K562 (cell line): ENCODE measurements around the gene GRIK2. TPM values are rescaled to one million over a fixed set of nuclear protein-coding genes. Genes with fewer than 3 reads are reported as not detected.

ENCODE experiments used
- ATAC-seq: fragments of 200-7000 bp; cut with Tn5 transposase; 3 replicates; pipeline ENCODE4 v1.9.1; 2020; ENCODE audit warnings: moderate library complexity
- BruUV-seq: library from RNA; stranded (reverse); fragments of 400-500 nt; replicated peaks from 2 replicates; lab custom pipeline; 2021; lab: Mats Ljungman, UMichigan
- CTCF ChIA-PET: fragments of 300-600 bp; formaldehyde crosslinking; extraction: SDS; loops from one replicate; lab custom pipeline; 2021; ENCODE audit warnings: low intra/inter-chr PET ratio; lab: Yijun Ruan, JAX
- POLR2A ChIA-PET: fragments of 300-600, 350-650 bp; sonication (Branson Sonifier 250); formaldehyde crosslinking; extraction: SDS; loops from one replicate; lab custom pipeline; 2021; ENCODE audit warnings: antibody characterized with exemption, inconsistent platforms; lab: Yijun Ruan, JAX
- DNase-seq, 4 experiments: peaks; one replicate each; pipeline versions ENCODE4 v3.0.0 to v3.0.0-alpha.2; 2011 to 2018; ENCODE audit warnings: low spot score in 3 of 4, mixed read lengths in 3 of 4; ENCODE audit errors: extremely low read depth in 1 of 4
- FAIRE-seq: peaks from 2 replicates; lab custom pipeline; 2011; peaks lifted over from hg19 to GRCh38; lab: Jason Lieb, UNC
- H2AFZ ChIP-seq: 2 replicates; pipeline ENCODE4 v1.6.0; 2011; ENCODE audit warnings: low read depth, low read length, control low read depth, inconsistent platforms
- H3K27ac ChIP-seq: fragments of 200-600 bp; 3 replicates; pipeline ENCODE4 v1.8.0; 2011; ENCODE audit warnings: low read depth, mild to moderate bottlenecking, control low read depth, inconsistent platforms, low read length, moderate library complexity, mixed read lengths; ENCODE audit errors: extremely low read depth
- H3K27me3 ChIP-seq, 2 experiments: fragments of 300-600 bp in 1 of 2; 2 replicates in 1 of 2; 3 replicates in 1 of 2; pipeline versions ENCODE4 v1.6.0 to v1.8.0; 2011; ENCODE audit warnings: inconsistent platforms in 2 of 2, low read length in 2 of 2, mild to moderate bottlenecking in 1 of 2, mixed read lengths in 1 of 2, moderate library complexity in 1 of 2; ENCODE audit not compliant: control insufficient read depth in 2 of 2, insufficient read depth in 2 of 2
- H3K36me3 ChIP-seq: fragments of 300-600 bp; 3 replicates; pipeline ENCODE4 v1.8.0; 2011; ENCODE audit warnings: mild to moderate bottlenecking, low read length, inconsistent platforms; ENCODE audit not compliant: control insufficient read depth, insufficient read depth
- H3K4me1 ChIP-seq, 2 experiments: fragments of 200-600 bp in 1 of 2; replicated peaks in 1 of 2; 2 replicates in 1 of 2; 3 replicates in 1 of 2; pipeline versions ENCODE4 v1.5.1 to v1.8.0; 2011; ENCODE audit warnings: inconsistent platforms in 2 of 2, low read length in 2 of 2, mild to moderate bottlenecking in 1 of 2, mixed read lengths in 1 of 2, moderate library complexity in 1 of 2; ENCODE audit not compliant: control insufficient read depth in 2 of 2, insufficient read depth in 2 of 2
- H3K4me2 ChIP-seq: 2 replicates; pipeline ENCODE4 v1.6.1; 2011; ENCODE audit warnings: low read length, control low read depth, inconsistent platforms, mixed read lengths; ENCODE audit not compliant: insufficient read depth
- H3K4me3 ChIP-seq: fragments of 200-600 bp; sonication (generic), shearing (Covaris generic); 2 replicates; pipeline ENCODE4 v1.5.1; 2016; ENCODE audit warnings: control low read depth, inconsistent platforms
- H3K79me2 ChIP-seq: fragments of 200-600 bp; 3 replicates; pipeline ENCODE4 v1.8.0; 2011; ENCODE audit warnings: low read length, inconsistent platforms; ENCODE audit not compliant: control insufficient read depth, insufficient read depth
- H3K9ac ChIP-seq, 2 experiments: 2 replicates each; pipeline versions ENCODE4 v1.6.0 to v1.6.1; 2011; ENCODE audit warnings: low read depth in 2 of 2, low read length in 2 of 2, control low read depth in 1 of 2, inconsistent platforms in 1 of 2, mild to moderate bottlenecking in 1 of 2, mixed read lengths in 1 of 2; ENCODE audit not compliant: insufficient read depth in 1 of 2
- H3K9me1 ChIP-seq: one replicate; pipeline ENCODE4 v1.6.0; 2011; ENCODE audit warnings: inconsistent platforms, mild to moderate bottlenecking, low read length, moderate library complexity; ENCODE audit not compliant: control insufficient read depth, insufficient read depth
- H3K9me3 ChIP-seq: replicated peaks from 2 replicates; pipeline ENCODE4 v1.5.1; 2011; ENCODE audit warnings: low read depth, low read length, inconsistent platforms; ENCODE audit not compliant: control insufficient read depth, insufficient read depth
- H4K20me1 ChIP-seq: replicated peaks from 2 replicates; pipeline ENCODE4 v1.6.1; 2011; ENCODE audit warnings: low read length, inconsistent platforms, mixed read lengths; ENCODE audit not compliant: control insufficient read depth, insufficient read depth
- ARID2 ChIP-seq: fragments of 450-650 bp; IDR thresholded peaks from 2 replicates; pipeline ENCODE4 v1.6.1; 2017; ENCODE audit warnings: antibody characterized with exemption, mild to moderate bottlenecking
- KDM5B ChIP-seq: fragments of 200-600 bp; sonication (generic); IDR thresholded peaks from 2 replicates; pipeline ENCODE4 v1.6.1; 2012; ENCODE audit warnings: low read depth, mild to moderate bottlenecking, moderate library complexity, low read length, control low read depth, inconsistent platforms; ENCODE audit not compliant: insufficient replicate concordance
- SNIP1 ChIP-seq: fragments of 450-650 bp; IDR thresholded peaks from 2 replicates; pipeline ENCODE4 v1.7.1; 2017; ENCODE audit warnings: low read depth, mild to moderate bottlenecking
- TARDBP ChIP-seq: fragments of 450-650 bp; IDR thresholded peaks from 2 replicates; pipeline ENCODE4 v1.6.1; 2016
- USF1 ChIP-seq: sonication (generic); formaldehyde crosslinking; IDR thresholded peaks from 2 replicates; pipeline ENCODE4 v1.9.0; 2022; ENCODE audit warnings: mild to moderate bottlenecking, missing genetic modification reagents
- ZNF263 ChIP-seq: sonication (generic); formaldehyde crosslinking; IDR thresholded peaks from 2 replicates; pipeline ENCODE4 v1.8.0; 2022; ENCODE audit warnings: mild to moderate bottlenecking, missing genetic modification reagents, borderline replicate concordance
- WGBS: fragments of 100-300 bp; shearing (Covaris generic); methylation state at CpG from one replicate; pipeline ENCODE4 v1.1.6; 2016; ENCODE audit warnings: low coverage, mixed read lengths; ENCODE audit not compliant: insufficient coverage; ENCODE audit errors: missing lambda C conversion rate; 5-methylcytosine and 5-hydroxymethylcytosine counted together
- in situ Hi-C: fragments of 300-500 bp; cut with MboI; formaldehyde crosslinking; loops from 4 replicates; pipeline ENCODE4 v1.15.0; 2018; ENCODE audit warnings: inconsistent platforms, mixed read lengths
- intact Hi-C: fragments of 100-400 bp; cut with micrococcal nuclease; formaldehyde crosslinking; loops from 2 replicates; pipeline ENCODE4 v1.14.2; 2022
- polyA plus RNA-seq, 8 experiments: library from polyadenylated mRNA; depleted of rRNA in 4 of 8; stranded (reverse) in 5 of 8; unstranded in 3 of 8; fragments of >200 nt; fragmentation: Nextera tagmentation in 2 of 8; fragmentation: Illumina TruSeq in 1 of 8; extraction: Ambion mirVana in 2 of 8; extraction: Trizol in 1 of 8; gene quantifications; 2 replicates each; pipeline versions ENCODE4 v1.2.1 to v1.2.3, GENCODE V29; 2011 to 2014; ENCODE audit warnings: inconsistent platforms in 1 of 8, missing spikeins in 1 of 8
- total RNA-seq, 7 experiments: library from RNA; depleted of rRNA in 6 of 7; stranded (reverse); fragments of >200 nt in 6 of 7; fragmentation: Illumina TruSeq in 2 of 7; extraction: Trizol in 2 of 7; gene quantifications; 2 replicates each; pipeline versions ENCODE4 v1.2.1 to v1.2.3, GENCODE V29; 2011 to 2021; ENCODE audit warnings: low replicate concordance in 1 of 7
- TF ChIP-seq, protein P1 (sequence below): sonication (generic); formaldehyde crosslinking; IDR thresholded peaks from 2 replicates; pipeline ENCODE4 v1.8.1; 2023; ENCODE audit warnings: mild to moderate bottlenecking, missing genetic modification reagents
- TF ChIP-seq, protein P2 (sequence below): fragments of 250-450 bp; sonication (Bioruptor Pico); IDR thresholded peaks from 2 replicates; pipeline ENCODE4 v1.4.0; 2020; ENCODE audit warnings: mild to moderate bottlenecking
- TF ChIP-seq, protein P3 (sequence below): IDR thresholded peaks from 2 replicates; pipeline ENCODE4 v1.6.1; 2011; ENCODE audit not compliant: insufficient read length; ENCODE audit errors: extremely low read depth

Gene GRIK2
- total and polyA plus RNA-seq, 9 of the 15 experiments (the other 6 are each of a cell fraction or from before 2014, with no cell fraction given), result not detected

DNA sequence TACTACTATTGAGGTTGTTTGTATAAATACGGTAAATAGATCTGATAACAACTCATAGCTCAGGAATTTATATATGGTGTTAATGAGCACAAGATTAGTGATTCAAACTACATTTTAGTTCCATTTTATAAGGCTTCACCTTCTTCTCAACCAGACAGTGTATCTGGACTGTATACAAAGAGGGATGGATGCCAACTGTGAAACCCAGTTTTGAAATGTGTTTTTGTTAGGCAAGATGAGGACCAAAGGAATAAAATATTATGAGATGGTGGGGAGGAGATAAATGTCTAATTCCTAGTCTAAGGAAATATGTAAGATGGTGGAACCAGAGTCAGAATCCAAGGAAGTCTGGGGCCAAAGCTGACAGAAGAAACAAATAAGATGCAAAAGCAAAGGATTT is 329.0 kb downstream of the GRIK2 start:
- Histone ChIP-seq H2AFZ (no peak overlapping the region), H4K20me1 (no peaks in the 10 kb centered on the region), H3K4me1 (no peaks in the 10 kb centered on the region), H3K9me3 (no peaks in the 10 kb centered on the region), H3K4me2 (no peak overlapping the region), H3K27me3 (no peaks in the 10 kb centered on the region), H3K9me1 (no peaks in the 10 kb centered on the region), H3K9ac (no peak overlapping the region), H3K79me2 (no peaks in the 10 kb centered on the region), H3K4me3 (no peak overlapping the region), H3K36me3 (no peaks in the 10 kb centered on the region), H3K27ac (no peak overlapping the region)
- TF ChIP-seq SNIP1 (no peak), USF1 (CRISPR knock-in tag) (no peak)
- ChIA-PET CTCF (no interaction called here), POLR2A (no interaction called here)
- no TSS peak for BruUV-seq
- 7% methylated on average over 1 of the region's 1 CpG for WGBS
- DNase-seq (no peak), FAIRE-seq (no peak), ATAC-seq (no peak)
- in situ Hi-C loops (no loop called here), intact Hi-C loops (no loop called here)

GRCh38 chr6:101722991-101723579 is 329.6 kb downstream of the GRIK2 start:
- no peak for FAIRE-seq
- H3K9me1 ChIP-seq, result no peaks in the 10 kb centered on the region
- no peaks in the 10 kb centered on the region for H3K27me3 ChIP-seq
- no peak overlapping the region for H3K4me2 ChIP-seq
- POLR2A ChIA-PET, result no interaction called here
- H3K36me3 ChIP-seq, result no peaks in the 10 kb centered on the region
- ATAC-seq, result no peak
- in situ Hi-C loops (no loop called here), intact Hi-C loops (no loop called here)
- no peaks in the 10 kb centered on the region for H4K20me1 ChIP-seq
- no peak overlapping the region for H3K9ac ChIP-seq
- CTCF ChIA-PET, result no interaction called here
- H3K4me1 ChIP-seq, result no peaks in the 10 kb centered on the region
- no peak for DNase-seq
- no peaks in the 10 kb centered on the region for H3K9me3 ChIP-seq
- H3K79me2 ChIP-seq, result no peaks in the 10 kb centered on the region
- WGBS, result 0% methylated on average over 1 of the region's 1 CpG
- no peak overlapping the region for H2AFZ ChIP-seq
- no peak overlapping the region for H3K27ac ChIP-seq
- H3K4me3 ChIP-seq, result no peak overlapping the region
- no TSS peak for BruUV-seq
- TF ChIP-seq, protein P1, sequence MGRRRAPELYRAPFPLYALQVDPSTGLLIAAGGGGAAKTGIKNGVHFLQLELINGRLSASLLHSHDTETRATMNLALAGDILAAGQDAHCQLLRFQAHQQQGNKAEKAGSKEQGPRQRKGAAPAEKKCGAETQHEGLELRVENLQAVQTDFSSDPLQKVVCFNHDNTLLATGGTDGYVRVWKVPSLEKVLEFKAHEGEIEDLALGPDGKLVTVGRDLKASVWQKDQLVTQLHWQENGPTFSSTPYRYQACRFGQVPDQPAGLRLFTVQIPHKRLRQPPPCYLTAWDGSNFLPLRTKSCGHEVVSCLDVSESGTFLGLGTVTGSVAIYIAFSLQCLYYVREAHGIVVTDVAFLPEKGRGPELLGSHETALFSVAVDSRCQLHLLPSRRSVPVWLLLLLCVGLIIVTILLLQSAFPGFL (CRISPR knock-in tag), result no peak
- TF ChIP-seq ZNF263 (CRISPR knock-in tag) (no peak), KDM5B (no peak), ARID2 (no peak), TARDBP (no peak)
- TF ChIP-seq, protein P2, sequence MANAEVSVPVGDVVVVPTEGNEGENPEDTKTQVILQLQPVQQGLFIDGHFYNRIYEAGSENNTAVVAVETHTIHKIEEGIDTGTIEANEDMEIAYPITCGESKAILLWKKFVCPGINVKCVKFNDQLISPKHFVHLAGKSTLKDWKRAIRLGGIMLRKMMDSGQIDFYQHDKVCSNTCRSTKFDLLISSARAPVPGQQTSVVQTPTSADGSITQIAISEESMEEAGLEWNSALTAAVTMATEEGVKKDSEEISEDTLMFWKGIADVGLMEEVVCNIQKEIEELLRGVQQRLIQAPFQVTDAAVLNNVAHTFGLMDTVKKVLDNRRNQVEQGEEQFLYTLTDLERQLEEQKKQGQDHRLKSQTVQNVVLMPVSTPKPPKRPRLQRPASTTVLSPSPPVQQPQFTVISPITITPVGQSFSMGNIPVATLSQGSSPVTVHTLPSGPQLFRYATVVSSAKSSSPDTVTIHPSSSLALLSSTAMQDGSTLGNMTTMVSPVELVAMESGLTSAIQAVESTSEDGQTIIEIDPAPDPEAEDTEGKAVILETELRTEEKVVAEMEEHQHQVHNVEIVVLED (CRISPR knock-in tag), result no peak
- TF ChIP-seq, protein P3, sequence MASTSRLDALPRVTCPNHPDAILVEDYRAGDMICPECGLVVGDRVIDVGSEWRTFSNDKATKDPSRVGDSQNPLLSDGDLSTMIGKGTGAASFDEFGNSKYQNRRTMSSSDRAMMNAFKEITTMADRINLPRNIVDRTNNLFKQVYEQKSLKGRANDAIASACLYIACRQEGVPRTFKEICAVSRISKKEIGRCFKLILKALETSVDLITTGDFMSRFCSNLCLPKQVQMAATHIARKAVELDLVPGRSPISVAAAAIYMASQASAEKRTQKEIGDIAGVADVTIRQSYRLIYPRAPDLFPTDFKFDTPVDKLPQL, result no peak
